NK-92 treated with Interleukin-12 subunit alpha and Interleukin-12 subunit beta, amount 100 ng/mL, for 24 hours (cell line): ENCODE results near the gene SETD9.

ENCODE experiments used
- DNase-seq: peaks from one replicate; lab custom pipeline; 2025; lab: John Stamatoyannopoulos, UW

The SETD9 gene

DNA sequence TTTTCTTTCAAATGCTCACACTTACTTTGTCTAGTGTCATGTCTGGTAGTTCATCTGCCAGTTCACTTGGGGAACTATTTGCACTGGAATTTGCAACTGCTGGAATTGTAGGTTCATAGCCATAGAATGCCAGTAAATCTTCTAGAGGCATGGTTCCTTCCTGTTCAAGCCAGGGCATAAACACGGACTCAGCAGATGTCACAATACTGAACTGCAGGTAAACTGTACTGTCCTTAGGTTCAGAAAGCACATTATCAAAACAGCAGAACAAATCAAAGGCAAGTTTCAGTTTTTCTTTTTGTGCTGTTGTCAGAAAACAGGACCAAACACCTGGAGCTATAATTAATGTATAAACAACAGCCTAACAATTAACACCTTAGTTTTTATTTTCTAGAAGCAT lies 29.5 kb downstream of the SETD9 start:
- no peak for DNase-seq

DNA sequence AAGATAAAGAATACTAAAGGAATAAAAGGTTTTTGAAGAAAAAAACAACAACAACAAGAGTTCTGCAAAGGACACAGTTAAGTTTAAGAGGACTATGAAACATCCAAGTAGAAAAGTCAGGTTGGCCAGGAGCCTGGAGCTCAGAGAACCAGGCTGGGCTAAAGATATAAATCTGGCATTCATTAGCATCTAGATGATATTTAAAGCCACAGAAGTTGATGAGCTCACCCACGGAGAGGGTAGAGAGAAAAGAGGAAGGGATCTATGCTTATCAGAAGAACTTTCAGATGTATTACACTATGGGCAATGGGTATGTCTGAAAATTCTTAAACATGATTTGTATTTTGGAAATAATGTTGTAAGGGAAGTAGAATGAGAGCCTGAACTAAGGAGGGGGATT lies 32.6 kb downstream of the SETD9 start:
- no peak for DNase-seq

DNA sequence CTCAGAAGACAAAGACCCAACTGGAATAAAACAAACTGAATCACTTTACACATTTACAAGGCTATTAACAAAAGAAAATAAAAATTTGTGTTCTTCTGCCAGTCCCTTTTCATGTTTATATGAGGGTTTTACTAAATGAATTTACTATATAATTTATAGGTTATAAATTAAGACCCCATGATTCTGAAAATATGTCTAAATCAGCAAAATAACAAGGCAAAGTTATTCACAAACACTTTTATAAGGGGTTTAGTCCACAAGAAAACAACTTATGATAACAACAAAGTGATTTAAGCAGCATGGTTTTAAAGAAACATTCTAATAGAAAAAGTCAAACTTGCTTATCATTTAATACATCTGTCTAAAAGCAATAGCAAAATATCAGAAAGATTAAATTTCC lies 37.7 kb downstream of the SETD9 start:
- DNase-seq = no peak

DNA sequence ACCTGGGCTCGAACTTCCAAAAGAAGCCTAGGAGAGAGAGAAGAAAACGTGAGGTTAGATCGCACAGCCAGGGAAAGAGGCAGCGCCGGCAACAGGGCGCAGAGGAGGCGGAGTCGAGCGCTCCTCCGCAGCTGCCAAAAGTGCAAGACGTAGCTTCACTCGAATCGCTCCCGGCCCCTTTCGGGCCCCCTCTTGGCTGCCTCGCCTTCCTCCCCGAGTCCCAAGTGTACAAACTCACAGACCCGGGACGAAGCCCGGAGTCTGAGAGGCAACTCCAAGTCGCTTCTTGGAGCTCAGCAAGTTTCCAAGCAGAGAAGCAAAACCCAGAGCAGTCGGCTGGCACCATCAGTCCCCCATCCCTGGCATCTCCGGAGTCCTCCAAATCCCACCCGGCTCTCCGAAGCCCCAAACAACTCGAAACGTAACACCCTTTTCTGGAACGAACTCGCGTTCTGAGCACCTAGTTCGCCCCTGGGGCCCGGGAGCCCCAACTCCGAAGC lies 41.3 kb downstream of the SETD9 start:
- no peak for DNase-seq

DNA sequence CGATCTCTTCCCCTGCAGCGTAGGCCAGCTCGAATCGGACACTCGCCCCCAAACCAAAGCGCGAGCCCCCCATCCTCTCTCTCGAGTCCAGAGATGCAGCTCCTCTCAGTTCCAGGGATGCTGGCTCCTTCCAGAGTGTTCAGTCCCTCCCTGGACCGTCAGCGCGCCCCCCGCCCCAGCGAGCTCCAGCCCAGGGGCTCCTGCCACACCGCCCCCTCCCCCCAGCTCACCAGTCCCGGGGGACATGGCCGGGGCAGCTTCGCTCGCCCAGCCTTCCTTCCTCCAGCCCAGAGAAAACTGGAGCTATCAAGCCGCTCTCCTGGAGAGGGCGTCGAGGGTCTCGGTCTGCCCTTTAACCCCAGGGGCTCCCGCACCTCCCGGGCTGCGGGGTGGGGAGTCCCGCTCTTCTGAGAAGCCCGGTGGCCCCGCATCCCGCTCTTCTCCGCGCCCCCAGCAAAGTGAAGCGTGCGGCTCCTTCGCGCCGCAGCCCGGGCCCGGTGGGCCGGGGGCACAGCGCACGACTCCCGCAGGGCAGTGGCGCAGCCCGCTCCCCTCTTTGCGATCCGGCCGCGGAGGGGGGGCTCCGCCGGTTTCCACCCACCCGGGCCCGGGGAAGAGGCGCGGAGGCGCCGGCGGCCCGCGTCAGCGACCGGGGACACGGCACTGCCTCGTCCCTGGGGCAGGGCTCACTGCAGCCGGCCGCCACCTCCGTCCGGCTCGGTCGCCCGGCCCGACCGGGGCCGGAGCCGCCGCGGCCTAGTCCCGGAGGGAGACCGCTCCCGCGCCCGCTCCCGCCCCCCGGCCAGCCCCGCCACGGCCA lies 41.9 kb downstream of the SETD9 start:
- no peak for DNase-seq

DNA sequence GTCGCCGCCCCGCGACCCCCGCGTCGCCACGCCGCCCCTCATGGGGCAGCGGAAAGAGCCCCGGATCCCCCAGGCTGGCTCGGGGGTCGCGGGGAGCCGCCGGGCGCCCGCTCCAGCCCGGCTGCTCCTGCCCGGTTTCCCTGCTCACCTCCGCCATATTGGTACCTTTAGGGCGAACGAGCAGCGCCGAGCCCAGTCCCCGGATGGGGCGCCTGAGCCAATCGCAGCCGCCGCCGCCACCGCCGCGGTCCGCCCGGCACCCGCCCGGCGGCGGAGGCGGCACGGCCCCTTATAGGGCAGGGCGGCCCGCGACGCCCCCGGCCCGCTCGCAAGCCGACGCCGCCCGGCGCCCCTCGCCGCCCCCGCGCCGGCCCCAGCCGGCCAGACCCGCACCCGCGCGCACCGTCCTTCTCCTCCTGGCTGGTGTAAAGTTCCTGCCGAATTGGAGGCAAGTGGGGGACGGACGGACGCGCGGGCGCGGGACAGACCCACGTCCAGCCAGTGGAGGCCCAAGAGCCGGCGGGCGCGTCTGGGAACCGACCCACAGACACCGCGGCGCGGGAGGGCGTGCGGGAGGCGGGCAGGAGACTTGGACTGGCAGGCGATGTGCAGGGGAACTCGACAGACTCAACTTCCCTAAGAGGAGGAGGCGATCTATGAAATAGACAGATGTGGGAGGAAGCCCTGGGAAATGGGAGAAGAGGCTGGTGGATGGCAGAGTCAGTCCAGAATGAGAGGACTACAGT lies 42.7 kb downstream of the SETD9 start, which contains the start of gene MIER3:
Gene MIER3 (minus strand): TSS at position 178 of the 746 bp plus-strand sequence. CDS start 21 bp downstream, at position 157.
- peak; percentile 27 for DNase-seq

DNA sequence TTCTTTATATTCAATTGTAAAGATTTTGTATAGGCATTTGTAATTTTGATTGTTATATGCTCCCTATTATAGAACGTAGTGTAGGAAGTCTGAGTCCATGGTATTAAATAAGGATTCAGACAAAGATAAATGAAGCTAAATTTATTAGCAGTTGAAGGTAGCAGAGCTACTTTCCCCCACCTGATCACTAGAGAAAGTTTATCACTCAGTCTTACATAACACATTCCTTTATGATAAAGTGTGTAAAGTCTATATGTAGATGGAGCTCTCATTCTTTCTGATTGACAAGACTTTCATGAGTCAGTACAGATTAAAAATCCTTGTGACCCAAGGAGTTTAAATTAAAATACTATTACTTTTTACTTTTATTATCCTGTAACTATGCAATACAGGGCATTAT lies 44.9 kb downstream of the SETD9 start:
- no peak for DNase-seq

DNA sequence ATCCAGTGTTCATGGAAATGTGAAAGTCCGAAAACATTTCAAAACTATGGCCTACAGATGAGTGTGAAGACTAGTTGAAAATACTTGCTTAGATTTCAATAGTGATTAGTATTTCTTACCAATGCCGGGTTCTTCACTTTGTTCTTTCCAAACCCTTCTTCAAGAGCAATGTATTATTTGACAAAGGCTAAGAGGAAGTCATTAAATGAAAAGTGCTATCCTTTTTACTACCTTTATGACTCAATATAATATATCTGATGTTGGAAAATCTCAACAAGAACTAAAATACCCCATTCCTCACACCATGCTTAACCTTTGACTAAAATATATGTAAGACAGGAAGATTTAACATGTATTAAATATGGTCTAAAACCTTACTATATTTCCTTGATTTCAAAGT lies 49.2 kb downstream of the SETD9 start:
- DNase-seq = no peak

DNA sequence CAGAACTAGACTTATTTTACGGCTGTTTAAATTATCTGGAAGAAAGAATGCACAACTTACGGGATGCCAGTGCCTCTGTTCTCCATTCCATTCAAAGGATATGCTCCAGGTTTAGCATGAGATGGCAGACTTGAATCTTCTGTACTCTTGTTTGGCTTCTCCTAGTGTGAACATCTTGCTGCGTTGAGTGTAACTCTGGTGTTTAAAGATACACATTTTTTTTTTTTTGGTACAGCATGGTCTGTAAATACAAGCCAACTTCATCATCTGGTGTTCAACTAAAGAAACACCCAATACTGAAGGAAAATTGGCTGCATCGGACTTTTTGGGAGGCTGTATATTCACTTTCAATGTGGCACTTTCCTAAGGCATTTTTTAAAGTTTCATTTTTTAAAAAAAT lies 49.9 kb downstream of the SETD9 start:
- DNase-seq = no peak

DNA sequence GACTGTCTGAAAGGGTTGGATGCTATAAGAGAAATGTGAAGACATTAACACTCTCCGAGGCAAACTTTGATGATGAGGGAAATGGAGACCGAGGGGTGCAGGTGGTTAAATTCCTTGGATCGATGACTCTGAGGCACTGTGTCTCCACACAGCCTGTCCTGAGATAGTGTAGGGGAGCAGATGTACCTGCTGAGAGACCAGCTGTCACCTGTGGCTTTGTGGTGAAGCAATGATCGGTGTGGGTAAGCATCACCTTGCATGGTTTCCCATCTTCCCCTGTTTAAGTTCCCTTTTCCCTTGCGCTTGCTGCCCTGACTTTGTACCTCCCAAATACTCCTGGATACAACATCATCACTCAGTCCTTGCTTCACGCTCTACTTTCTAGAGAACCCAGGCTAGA lies 52.4 kb downstream of the SETD9 start:
- DNase-seq = no peak

DNA sequence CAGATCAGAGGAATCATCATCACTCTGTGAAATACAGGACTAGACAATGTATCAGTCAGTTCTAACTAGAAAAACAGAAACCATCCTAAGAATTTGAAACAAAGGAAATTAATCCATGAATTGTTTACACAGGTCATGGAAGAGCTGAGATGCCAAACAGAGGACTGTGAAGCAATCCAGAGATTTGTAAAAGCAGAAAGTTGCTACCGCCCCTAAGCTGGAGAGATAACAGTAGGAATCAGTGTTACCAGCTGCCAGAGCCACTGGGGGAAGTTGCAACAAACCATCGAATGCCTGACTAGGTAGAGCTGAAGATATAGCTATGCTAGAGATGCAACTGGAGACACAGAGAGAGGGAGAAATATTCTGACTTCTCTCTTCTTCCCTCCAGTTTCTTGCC lies 52.9 kb downstream of the SETD9 start:
- DNase-seq = no peak

DNA sequence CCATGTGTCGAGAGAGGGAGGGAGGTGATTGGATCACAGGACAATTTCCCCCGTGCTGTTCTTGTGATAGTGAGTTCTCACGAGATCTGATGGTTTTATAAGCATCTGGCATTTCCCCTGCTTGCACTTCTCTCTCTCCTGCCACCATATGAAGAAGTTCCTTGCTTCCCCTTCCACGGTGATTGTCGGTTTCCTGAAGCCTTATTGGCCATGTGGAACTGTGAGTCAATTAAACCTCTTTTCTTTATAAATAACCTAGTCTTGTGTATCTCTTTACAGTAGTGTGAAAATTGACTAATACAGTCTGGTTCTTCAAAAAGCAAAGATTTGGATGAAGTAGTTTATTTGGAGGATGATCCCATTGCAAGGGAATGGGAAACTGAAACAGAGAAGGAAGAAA lies 53.9 kb downstream of the SETD9 start:
- no peak for DNase-seq

DNA sequence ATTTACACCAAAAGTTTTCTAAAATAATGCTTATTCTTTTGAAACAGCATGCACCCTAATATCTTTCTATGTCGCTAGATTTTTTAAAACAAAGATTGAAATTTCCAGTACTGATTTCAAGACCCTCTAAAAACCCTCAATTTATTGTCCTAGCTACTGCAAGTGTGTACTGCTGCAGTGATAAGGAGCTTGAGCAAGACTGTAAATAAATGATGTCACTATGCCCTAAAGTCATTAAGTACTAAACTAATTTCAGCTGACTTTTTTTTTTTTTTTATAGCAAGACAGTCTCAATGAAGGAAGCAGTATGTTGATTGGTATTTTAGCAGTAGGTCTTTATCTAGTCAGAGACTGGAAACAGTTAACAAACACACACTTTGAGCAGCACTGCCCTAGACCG lies 54.8 kb downstream of the SETD9 start:
- DNase-seq = no peak
